Dermis blood vessel endothelial cell (primary cell): ENCODE measurements around the gene CCNE1. TPM values are rescaled to one million over a fixed set of nuclear protein-coding genes. Genes with fewer than 3 reads are reported as not detected.
"Not testable (repeated sequence)": the region's sequence is repeated elsewhere in the genome, so short reads cannot be mapped to it uniquely, and the experiment has no call there.

ENCODE experiments used
- DNase-seq: peaks from one replicate; pipeline ENCODE4 v3.0.0; 2010
- total RNA-seq: library from RNA; depleted of rRNA; stranded (reverse); fragments of >200 nt; gene quantifications from 2 replicates; pipeline ENCODE4 v1.2.3, GENCODE V29; 2014

CCNE1 gene
- total RNA-seq, 1 donor from 2014 or later: 5.3 TPM

- no peak for DNase-seq
Observed at GRCh38 chr19:29789007-29789406, 22.8 kb upstream of the CCNE1 start.

DNA sequence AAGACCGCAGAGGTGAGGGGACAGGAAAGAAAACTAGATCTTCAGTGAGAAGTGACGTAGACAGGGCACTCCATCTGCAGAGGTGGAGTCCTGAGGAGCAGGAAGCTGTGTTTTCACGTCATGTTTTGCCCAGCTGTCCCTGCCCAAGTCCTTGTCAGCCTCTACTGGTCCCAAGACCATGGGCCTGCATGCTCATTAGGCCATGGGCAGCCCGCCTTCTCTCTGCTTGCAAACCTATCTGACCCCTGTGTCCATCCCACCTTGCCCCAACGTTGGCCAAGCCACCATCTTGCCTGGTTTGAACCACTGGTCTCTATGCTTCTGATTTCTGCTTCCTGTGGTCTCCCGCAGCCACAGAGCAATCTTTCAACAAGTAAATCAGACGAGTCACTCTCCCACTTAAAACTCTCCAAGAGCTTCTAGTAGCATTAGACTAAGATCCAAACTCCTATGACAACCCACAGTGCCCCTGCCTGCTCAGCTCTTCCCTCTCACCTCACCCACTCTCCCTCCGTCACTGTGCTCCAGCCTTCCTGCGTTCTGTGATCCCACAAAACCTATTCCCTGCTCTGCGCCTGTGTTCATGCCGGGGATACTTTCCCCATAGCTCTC lies 18.6 kb upstream of the CCNE1 start:
- no peak for DNase-seq

DNA sequence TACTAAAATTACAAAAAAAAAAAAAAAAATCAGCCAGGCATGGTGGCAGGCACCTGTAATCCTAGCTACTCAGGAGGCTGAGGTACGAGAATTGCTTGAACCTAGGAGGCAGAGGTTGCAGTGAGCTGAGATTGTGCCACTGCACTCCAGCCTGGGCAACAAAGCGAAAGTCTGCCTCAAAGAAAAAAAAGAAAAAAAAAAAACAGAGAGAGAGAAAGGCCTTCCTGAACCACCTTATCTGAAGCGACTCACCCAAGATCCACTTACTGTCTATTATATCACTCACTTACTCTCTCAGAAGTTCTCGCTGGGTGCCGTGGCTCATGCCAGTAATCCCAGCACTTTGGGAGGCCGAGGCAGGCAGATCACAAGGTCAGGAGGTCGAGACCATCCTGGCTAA lies 17.3 kb upstream of the CCNE1 start:
- not testable (repeated sequence) for DNase-seq

DNA sequence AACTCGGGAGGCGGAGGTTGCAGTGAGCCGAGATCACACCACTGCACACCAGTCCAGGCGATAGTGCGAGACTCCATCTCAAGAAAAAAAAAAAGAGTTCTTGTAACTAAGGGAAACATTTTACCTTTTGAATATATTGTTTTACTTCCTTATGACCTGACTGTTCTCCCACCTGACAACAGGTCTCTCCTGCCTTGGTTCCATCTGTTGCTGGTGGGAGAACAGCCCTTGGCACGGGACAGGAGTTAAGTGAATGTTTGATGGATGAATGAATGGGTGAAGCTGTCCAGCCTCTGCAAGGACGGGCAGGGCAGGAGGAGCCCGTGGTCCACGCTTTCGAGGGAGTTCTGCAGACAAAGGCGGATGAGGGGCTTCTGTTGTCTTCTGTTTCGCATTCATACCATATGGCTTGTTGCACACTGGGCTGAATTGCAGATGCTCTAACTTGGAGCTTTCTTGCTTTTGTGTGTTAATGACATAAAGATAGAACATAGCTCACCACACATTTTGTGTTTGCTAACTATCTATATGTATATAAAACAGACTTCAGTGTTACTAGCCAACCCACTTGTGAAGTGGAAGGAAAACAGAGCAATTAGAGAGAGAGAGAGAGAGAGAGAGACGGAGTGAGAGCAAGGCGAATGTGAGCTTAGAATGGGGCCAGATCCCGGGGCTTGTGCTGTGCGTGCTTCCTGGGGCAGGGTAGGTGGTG lies 16.2 kb upstream of the CCNE1 start:
- DNase-seq: no peak

DNA sequence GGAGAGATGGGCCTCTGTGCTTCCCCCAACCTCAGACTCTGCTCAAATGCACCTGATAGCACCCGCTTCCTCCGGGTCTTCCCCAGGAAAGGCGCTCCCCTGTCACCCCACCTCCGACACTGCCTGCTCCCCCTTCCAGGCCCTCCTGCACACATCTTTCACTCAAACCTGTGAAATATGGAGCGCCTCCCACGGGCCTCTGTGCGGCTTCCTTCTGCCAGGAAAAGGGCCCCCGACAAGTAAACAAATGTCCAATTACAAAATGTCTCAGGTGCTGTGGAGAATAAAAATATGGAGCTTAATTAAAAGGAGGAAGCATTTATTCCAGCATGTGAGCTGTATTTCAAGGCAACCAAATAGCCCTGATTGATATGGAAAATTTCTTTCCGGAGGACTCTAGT lies 15.6 kb upstream of the CCNE1 start:
- DNase-seq: no peak

DNA sequence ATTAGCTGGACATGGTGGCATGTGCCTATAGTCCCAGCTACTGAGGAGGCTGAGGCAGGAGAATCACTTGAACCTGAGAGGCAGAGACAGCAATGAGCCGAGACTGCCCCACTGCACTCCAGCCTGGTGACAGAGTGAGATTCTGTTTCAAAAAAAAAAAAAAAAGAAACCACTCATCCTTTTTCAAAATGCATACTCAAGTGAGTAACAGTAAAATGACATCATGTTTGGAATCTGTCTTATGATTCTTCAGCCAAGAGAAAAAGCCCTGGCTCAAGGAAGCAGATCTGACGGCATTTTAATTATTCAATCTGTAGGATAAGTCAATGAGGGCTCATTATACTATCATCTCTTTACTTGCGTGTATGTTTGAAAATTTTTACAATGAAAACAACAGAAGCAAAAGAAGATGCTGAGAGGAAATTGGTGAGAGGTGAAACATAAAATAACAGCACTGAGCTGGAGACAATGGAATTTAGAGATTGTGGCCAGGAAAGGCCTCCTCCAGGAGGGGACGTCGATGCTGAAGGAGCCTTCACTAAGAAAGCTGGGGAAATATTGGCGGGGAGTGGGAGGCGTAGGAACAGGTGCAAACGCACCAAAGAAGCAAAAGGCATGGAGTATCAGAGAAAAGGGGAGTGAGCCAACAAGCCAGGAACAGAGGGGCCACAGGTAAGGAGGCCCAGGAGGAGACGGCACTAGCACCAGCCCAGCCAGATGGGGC lies 12.9 kb upstream of the CCNE1 start:
- no peak for DNase-seq

DNA sequence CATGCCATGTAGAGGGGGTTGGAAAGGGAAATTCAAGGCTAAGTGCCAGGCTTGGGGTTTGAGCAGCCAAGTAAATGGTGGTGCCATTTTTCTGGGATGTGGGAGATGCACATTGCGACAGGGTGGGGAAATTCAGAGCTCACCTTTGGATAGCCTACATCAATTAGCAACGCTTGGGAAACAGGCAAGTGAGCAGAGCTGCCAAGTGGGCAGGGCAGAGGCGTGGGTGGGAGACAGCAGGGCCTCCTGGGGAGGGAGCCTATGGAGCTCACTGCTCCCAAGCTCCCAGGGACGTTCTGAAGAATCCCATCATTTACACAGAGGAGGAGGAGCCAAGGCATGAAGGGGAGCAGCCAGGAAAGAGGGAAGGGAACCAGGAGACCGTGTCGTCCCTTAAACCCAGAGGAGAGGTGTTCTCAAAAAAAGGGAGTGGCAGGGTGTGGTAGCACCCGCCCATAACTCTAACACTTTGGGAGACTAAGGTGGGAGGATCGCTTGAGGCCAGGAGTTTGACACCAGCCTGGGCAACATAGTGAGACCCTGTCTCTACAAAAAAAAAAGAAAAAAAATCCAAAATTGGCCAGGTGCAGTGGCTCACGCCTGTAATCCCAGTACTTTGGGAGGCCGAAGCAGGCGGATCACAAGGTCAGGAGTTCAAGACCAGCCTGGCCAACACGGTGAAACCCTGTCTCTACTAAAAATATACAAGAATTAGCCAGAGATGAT lies 11.5 kb upstream of the CCNE1 start:
- DNase-seq: no peak

DNA sequence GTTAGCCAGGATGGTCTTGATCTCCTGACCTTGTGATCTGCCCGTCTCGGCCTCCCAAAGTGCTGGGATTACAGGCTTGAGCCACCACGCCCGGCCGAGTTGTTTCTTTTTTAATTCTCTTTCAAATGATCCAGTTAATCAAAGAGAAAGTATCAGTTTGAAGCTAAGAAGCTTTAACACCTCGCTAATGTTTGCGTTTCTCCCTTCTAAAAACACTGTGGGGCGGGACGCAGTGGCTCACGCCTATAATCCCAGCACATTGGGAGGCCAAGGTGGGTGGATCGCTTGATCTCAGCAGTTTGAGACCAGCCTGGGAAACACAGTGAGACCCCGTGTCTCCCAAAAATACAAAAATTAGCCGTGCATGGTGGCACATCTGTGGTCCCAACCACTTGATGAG lies 7.8 kb upstream of the CCNE1 start:
- DNase-seq: not testable (repeated sequence)

- no peak for DNase-seq
Observed at GRCh38 chr19:29804493-29804892, 7.3 kb upstream of the CCNE1 start.

DNA sequence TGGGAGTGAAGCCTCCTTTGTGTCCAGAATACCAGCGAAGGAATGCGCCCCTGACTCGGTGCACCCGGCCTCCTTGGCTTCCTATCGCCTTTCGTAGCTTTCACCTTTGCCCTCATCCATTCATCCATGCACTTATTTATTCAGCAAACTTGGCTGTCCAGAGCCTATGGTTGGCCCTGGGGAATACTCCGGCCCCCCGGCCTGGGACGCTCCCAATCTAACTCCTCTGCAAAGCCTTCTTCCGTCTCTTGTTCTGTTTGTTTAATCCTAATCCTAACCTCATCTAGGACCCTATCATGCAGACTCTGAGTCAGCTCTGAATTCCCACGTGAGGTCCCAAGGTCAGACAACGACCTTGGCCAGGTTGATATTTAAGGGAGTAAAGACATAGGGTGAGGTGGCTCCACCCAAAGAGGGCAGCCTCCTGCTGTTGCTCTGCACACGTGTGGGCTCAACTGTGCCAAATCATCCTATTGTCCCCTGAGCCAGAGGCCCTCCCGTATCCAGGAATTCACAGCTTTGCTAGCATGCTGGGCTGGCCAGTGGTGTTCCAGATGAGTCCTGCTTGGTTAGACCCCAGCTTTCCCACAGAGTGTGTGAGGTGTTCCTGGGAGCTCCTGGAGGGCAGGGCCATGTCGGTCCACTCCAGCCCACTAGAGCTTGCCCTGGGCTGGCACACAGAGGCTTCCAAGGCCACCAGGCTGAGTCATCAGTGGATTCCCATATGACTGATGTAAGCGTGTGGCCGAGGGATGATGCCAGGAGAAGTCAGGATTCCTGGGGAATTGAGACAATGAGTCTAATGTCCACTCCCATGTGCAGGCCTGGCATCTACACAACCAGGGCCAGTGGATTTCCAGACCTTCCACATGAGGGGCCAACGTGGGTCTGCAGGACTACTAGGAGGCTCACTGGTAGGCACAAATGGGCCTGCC lies 6.5 kb upstream of the CCNE1 start:
- DNase-seq: no peak

GRCh38 chr19:29806098-29806866 lies 5.5 kb upstream of the CCNE1 start:
- peak; percentile 3 for DNase-seq

DNA sequence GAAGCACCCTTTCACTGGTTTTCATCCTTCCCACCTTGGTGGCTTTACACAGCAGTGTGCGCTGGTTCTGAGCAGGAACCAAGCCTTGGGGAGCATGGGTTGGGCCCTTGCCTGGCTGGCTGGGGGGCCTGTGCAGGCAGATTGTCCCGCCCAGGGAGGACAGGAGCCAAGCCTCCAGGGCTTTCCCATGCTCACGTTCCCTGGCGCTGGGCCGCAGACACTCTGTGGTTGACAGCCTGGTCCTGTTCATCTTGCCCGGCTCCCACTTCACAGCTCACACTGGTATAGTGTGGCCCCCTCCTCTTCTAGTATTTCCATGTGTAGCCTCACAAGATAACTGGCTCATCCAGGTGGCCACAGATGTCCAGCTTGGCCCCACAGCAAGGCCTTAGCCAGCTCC lies 4.6 kb upstream of the CCNE1 start:
- DNase-seq: no peak

DNA sequence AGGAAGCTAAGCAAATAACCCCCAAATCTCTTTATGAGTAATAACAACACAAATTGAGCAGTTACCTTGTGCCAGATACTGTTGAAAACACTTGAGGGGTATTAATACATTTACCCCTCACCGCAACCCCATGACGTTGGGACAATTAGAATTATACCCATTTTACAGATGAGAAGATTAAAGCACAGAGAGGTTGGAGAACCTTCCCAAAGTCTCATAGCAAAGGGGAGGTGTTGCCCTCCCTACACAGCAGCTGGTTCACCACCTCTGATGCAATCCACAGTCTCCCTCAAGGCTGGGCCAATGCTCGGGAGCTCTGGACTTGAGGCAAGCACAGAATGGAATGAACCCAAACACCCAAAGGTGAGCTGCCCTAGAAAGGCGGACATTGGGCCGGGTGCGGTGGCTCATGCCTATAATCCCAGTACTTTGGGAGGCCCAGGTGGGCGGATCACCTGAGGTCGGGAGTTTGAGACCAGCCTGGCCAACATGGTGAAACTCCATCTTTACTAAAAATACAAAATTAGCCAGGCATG lies 3.9 kb upstream of the CCNE1 start:
- DNase-seq: no peak

- no peak for DNase-seq
Observed at GRCh38 chr19:29809795-29810503, 1.8 kb upstream of the CCNE1 start.

GRCh38 chr19:29810504-29810871 lies 1.3 kb upstream of the CCNE1 start:
- DNase-seq: no peak

- peak; percentile 9 for DNase-seq
Observed at GRCh38 chr19:29812080-29812880, 489 bp downstream of the CCNE1 start.

DNA sequence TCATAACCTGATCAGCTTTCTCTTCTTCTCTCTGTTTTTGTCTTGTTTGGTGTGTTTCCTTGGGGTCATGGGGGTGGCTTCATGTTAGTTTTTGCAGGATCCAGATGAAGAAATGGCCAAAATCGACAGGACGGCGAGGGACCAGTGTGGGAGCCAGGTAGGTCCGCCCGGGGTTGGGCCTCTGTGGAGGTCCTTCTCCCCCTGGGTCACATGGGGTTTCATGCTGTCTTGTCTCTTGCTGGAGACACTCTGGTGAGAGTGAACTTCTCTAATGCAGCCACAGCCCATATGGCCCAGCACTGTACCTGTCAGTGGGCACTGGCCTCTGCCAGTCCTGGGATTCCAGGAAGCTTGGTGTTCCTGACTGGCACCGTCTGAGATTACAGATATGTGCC lies 1.1 kb downstream of the CCNE1 start:
- no peak for DNase-seq

DNA sequence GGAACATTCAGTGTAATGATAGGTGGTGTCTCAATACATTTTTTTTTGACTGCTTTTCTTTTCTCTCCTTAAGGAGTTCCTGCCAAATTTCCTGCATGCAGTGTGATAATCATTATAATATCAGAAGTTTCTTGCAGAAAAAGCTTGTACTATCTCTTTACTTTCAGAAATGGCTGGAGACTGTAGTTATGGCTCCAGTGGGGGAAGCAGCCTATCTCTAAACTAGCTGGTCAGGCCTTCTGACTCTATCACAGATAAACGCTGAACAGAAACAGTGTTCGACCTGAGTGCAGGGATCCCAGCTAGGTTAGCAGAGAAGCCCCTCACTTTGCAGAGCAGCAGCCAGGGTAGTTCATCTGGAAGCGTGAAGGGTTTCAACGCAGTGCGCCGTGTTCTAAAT lies 1.9 kb downstream of the CCNE1 start:
- DNase-seq: no peak

- DNase-seq: no peak
Observed at GRCh38 chr19:29815231-29815630, 3.4 kb downstream of the CCNE1 start.

GRCh38 chr19:29817316-29817715 lies 5.5 kb downstream of the CCNE1 start:
- DNase-seq: no peak
